AG20443 (cell line): ENCODE data around the gene FARP1.

Experiments used
- DNase-seq: peaks from one replicate; pipeline ENCODE4 v3.0.0; 2012; ENCODE audit warnings: low spot score, mixed read lengths

FARP1 gene

GRCh38 chr13:98482476-98483444, 339.9 kb downstream of the FARP1 start:
- DNase-seq, result peak; percentile 82

DNA sequence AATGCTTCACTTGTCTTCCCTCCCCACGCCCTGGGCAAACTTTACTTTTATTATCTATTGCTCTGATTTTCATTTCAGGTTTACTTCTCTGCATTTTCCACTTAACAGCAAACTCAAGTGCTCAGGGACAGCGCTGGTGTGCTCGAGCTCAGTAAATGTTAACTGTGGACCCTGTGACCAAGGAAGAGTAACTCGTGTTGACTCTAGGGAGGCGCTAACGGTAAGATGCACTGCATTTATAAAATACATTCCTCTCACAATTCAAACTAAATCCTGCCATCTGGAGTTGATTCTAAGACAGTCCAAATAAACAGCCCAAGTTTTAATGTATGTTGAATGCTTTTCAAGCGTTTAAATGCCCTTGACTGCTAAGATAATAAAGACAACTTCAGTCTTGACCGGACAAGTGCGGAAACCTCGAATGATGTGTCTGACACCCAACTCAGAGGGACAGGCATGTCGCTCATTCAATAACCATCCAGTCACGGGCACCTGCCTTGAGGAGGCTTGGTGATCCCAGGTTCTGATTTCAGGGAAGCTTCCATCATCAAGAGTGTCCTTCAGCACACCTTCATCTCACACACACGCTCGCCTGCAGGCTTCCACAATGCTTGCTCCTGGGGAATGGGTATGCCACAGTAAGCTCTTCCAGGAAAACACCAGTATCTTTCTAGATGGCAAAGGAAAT, 340.9 kb downstream of the FARP1 start:
- DNase-seq, result no peak

- peak; percentile 90 for DNase-seq
Observed at GRCh38 chr13:98484289-98485219, 341.7 kb downstream of the FARP1 start.

DNA sequence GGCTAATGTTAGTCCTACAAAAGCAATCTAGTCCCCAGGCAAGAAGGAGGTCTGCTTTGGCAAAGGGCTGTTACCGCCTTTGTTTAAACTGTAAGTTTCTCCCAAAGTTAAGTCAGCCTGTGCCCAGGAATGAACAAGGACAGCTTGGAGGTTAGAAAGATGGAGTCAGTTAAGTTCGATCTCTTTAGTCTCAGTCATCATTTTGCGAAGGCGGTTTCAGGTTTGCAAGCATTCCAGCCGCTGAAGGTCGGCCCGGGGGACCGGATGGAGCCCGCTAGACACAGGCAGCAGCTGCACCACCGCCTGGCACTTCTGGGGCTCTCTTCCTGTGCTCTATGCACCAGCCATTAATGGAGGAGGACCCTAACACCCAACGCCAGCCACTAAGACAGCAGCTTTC, 342.7 kb downstream of the FARP1 start:
- no peak for DNase-seq

DNA sequence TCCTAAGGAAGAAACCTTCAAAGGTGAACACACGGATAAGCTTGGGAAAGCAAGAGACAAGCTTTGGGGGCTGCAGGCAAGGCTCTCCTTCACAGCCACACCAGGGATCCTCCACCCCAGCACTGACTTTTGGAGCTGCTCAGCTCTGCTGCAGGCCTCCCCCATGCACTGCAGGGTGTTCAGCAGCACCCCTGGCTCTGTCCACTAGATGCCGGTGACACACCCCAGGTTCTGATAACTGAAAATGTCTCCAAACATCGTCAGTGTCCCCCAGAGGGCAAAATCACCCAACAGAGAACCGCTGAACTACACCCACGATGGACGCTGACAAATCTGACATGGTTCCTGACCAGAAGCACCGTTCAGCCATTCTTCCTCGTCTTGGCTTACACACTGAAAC, 343.5 kb downstream of the FARP1 start:
- DNase-seq, result no peak

GRCh38 chr13:98487016-98487415, 344.1 kb downstream of the FARP1 start:
- no peak for DNase-seq

DNA sequence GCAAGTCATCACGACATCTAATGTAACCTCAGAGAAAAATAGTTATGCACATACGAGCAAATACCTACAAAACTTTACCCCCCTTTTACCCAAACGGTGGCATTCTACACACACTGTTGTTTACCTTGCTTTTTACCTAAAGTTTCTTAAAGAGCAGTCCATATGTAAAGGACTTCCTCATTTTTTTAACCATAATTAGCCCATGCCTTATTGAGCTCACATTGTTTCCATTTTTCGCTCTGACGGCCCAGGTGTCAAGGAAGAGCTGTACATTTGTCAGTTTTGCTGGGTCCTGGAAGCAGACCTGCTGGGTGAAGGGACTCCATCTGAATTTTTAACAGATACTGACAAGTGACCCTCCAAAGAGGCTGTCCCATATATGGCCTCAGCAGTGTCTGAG, 344.6 kb downstream of the FARP1 start:
- DNase-seq, result no peak

DNA sequence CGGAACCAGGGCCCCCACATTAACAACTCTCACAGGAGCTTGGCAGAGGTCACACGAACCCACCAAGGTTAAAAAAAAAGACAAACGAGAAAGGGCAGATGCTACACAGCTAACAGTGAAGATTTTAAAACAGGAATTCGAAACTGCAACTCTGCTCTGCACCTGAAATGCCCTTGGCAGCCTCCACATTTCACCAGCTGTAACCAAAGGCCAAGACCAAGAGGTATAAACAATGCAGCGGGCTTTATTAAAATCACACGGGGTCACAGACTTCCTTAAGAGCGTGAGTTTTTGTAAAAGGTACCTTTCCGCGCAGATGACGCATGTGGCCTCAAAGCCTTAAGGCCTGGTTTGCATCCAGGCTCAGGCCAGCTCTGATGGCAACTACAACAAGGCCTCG, 345.8 kb downstream of the FARP1 start:
- no peak for DNase-seq

GRCh38 chr13:98489446-98490194, 346.7 kb downstream of the FARP1 start:
- DNase-seq, result no peak

DNA sequence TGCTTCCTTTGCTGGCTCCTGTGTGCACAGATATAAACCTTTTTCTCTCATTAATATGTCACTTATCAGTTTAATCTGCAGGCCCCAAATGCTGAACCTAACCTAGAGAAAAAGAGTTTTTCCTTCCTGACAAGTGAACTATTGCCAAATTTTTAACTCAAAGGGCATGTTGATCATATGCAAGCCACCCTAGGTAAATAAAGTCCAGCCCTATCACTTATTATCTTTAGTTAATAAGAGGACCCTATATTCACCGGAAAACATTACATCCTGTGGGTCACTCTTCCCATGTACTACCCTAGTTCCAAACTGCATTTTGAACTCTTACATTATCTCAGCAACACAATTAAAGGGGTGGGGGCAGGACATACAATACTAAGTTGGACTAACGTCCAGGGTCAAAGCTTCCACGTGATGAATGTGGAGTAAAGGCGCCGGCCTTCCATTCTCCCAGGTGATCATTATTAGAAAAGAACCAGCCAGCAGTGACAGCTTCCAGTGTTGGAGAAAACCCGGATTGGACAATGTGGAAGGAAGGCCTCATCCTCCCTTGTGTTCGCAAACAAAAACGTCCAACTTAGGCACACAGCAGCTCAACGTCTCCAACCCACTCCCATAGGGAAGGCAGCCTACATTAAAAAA, 347.4 kb downstream of the FARP1 start:
- DNase-seq, result no peak

DNA sequence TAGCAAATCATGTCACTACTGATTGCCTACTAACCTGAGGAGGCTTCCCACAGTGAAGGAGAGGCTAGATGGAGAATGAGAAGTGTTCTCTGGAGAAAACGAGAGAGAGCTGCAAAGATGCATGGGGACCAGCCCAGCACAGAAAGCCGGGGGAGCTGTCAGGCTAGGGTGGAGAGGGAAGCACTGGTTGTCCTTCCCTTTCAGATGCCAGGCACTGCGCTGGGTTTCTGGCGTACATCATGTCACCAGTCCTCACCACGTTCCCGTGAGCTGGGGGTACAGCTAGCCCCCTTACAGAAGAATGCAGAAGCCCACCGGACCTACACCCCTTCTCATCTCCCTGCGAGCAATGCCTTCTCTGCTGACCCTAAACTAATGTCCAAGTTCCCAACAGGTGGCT, 348.0 kb downstream of the FARP1 start:
- no peak for DNase-seq

GRCh38 chr13:98492335-98493041, 349.6 kb downstream of the FARP1 start:
- DNase-seq, result no peak

DNA sequence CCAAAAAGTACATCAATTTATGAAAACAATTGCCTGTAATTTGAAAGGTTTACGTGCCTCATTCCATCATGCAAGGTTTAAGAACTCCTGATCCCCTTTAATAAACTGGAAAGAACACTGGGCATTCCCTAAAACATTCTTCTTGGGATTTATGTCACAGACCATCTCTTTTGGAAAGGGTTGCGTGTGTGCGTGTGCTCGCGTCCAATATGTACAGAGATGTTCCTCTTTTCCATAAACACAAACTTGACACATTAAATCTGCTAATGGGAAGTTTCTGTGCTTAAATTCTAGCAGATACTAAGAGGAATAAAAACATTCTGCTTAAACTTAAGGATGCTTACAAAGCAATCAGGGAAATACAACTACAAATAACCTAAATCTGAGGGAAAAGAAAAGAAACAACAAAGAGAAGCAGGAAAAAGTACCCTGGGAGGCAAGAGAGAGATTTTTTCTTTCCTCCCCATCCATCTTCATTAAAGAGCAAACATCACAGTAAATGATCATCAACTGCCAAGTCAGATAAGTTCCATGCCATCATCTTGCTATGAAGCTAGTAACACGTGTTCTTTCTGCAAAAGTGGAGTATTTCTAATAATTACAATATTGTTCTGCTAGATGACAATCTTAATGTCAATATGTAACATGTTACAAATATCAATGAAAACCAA, 350.3 kb downstream of the FARP1 start:
- DNase-seq, result no peak

- DNase-seq, result no peak
Observed at GRCh38 chr13:98494769-98495168, 351.9 kb downstream of the FARP1 start.

- peak; percentile 52 for DNase-seq
Observed at GRCh38 chr13:98495627-98496478, 353.0 kb downstream of the FARP1 start.

- DNase-seq, result no peak
Observed at GRCh38 chr13:98496479-98496791, 353.5 kb downstream of the FARP1 start.

GRCh38 chr13:98496966-98497365, 354.1 kb downstream of the FARP1 start:
- no peak for DNase-seq

- no peak for DNase-seq
Observed at GRCh38 chr13:98500963-98501421, 358.1 kb downstream of the FARP1 start.
